Neural cell (in vitro differentiated cells): ENCODE results near the gene KCNA4.

Source experiments
- POLR2AphosphoS5 ChIP-seq: IDR thresholded peaks from 2 replicates; pipeline ENCODE4 v1.6.1; 2012
- TAF1 ChIP-seq: IDR thresholded peaks from 2 replicates; pipeline ENCODE4 v1.6.1; 2012; ENCODE audit warnings: low read depth
- TF ChIP-seq, protein P1 (sequence below): fragments of 450-650 bp; IDR thresholded peaks from 2 replicates; pipeline ENCODE4 v1.5.1; 2014; ENCODE audit warnings: antibody characterized with exemption, mild to moderate bottlenecking, moderate library complexity; ENCODE audit not compliant: poor library complexity, severe bottlenecking

DNA sequence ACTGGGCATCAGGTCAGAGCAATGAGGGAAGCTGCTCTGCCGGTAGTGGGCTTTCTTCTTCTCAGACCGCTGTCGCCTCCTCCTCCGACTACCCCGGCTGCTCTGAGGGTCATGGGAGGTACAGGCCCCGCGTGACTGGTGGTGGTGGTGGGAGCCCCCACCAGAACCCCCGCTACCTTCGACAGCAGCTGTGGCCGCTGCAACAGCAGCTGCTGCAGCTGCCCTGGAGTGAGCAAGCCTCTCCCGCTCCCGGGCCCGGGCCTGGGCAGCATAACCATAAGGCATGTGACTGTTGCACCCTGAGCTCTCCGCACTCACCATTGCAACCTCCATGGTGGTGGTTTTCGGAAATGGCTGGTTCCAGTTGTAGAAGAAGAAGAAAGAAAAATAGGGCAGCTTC lies 4.5 kb downstream of the KCNA4 start:
- TF ChIP-seq POLR2AphosphoS5, result no peak
- TF ChIP-seq, protein P1, sequence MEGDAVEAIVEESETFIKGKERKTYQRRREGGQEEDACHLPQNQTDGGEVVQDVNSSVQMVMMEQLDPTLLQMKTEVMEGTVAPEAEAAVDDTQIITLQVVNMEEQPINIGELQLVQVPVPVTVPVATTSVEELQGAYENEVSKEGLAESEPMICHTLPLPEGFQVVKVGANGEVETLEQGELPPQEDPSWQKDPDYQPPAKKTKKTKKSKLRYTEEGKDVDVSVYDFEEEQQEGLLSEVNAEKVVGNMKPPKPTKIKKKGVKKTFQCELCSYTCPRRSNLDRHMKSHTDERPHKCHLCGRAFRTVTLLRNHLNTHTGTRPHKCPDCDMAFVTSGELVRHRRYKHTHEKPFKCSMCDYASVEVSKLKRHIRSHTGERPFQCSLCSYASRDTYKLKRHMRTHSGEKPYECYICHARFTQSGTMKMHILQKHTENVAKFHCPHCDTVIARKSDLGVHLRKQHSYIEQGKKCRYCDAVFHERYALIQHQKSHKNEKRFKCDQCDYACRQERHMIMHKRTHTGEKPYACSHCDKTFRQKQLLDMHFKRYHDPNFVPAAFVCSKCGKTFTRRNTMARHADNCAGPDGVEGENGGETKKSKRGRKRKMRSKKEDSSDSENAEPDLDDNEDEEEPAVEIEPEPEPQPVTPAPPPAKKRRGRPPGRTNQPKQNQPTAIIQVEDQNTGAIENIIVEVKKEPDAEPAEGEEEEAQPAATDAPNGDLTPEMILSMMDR, result no peak
- no peak for TF ChIP-seq TAF1
